GM19099 (cell line): ENCODE results near the gene MYO5B.

Experiments used
- POLR2A ChIP-seq: IDR thresholded peaks from 3 replicates; pipeline ENCODE4 v1.6.1; 2011; ENCODE audit warnings: low read depth; ENCODE audit not compliant: insufficient read length; ENCODE audit errors: extremely low read depth

The MYO5B gene

DNA sequence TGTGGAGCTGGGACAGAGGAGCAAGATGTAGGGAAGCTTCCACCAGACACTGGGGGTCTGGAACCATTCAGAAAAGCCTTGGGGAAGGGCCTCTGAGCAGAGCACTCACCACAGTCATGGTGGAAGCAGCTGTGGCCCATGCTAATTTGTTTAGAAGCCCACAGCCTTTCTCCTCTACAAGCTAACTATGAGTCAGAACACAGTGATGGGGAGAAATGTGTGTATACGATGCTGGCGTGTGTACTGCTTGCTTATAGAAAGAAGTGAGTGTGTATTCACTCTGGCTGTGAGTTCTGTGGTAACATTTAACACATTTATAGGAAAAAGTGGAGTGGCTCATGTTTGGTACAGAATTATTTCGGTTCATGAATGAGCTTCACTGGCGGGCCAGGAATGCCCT lies 224.6 kb downstream of the MYO5B start:
- no peak for TF ChIP-seq POLR2A

DNA sequence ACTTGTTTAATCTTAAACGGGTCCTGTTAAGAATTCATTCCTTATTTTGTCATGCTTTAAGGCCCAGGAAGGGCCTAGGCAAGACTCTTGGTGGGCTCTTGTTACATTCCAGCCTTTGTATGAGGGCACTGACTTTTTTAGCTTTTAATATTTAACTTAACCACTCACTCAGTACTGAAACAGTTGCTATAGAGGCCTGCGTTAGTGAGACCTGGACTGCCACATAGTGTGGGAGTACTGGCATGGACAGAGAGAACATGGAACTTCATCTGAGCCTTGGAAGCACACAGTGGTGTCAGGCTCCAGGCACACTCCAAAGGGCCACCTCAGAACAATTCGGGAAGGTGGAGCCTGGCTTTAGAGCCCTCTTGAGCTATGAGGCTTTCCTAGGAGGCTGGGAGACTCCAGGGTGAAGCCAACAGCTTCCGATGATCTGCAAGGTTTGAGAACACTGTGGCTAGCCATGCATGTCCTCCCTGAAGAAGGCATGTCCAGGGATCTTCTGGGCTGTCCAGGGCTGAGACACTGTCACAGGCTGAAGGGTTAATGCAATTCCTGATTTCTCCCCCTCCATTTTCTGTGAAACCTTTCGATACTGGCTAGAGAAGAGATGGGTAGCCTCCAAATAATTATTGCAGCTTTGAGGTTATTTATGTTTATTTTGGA lies 226.2 kb downstream of the MYO5B start:
- no peak for TF ChIP-seq POLR2A

DNA sequence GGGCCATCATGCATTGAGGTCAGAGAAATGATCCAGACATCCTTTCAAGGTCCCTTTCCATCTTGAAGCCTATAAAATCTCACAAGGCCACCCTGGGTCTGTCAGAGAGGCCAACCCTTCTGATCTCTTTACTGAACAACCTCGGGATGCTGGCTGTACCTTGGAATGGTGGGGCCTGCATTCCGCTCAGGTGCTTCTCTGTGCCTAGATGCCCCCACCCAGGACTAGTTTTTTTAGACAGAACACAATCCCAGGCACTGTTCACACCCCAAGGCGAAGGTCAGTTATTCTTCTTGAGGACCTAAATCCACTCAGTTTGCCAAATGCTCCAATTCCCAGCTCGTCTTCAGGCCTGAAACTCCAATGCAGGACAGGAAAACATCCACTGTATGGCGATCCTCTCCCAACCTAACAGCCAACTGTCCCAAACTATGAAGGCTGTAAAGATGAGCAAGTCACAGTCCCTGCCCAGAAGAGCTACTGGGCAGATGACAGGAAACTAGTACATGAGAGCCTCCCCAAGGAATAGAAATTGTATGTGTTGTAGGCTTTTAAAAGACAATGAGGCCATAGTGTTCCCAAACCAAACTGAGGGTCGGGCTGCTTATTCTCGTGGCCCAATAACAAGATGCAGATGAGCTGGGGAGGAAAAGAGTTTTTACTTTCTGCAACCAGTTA lies 227.2 kb downstream of the MYO5B start:
- TF ChIP-seq POLR2A, result no peak

DNA sequence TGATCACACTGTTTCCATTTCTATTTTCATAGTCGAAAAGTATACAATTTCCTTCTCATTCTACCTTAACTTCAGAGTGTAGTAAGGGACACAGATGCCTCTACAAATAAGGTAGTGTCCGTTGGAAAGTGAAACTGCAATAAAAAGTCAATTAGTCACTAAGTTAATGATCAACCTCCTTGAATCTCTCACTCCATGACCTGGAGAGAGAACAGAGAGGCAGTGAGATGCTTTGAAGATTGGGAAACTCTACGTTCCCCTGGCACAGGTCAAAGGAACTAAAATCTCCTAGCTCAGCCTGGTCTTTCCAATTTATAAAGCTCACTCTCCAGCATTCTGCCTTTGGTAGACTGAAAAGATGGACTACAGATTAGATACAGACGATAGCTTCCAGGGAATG lies 227.8 kb downstream of the MYO5B start:
- TF ChIP-seq POLR2A, result no peak

DNA sequence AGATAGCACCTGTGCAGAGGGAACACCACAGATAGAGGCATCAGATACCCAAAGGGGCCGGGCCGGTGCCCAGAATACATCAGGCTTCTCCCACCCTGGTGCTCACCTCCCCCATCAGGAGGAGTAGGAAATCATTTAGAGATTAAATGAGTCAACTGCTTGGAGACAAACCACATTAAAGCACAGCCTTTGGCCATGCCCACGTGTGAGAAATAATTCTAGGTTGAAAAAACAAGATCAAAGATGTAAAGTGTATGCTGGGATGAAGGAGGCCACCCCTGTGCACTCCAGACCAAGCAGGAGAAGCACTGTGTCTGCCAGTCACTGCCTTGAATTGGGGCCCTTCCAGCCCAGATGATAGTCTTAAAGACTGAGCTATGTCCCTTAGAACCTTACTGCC lies 228.9 kb downstream of the MYO5B start:
- no peak for TF ChIP-seq POLR2A

DNA sequence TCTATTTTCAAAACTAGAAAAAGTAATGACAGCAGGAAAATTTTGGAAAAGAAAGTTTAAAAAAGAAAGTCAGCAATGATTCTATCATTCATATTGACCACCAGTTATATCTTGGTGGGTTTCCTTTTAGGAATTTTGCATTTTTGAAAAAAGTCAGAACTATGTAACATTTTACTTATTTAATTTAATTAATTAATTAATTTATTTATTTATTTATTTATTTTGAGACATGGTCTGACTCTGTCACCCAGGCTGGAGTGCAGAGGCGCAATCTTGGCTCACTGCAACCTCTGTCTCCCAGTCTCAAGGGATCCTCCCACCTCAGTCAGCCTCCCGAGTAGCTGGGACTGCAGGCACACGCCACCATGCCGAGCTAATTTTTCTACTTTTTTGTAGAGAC lies 231.7 kb downstream of the MYO5B start:
- TF ChIP-seq POLR2A, result no peak

DNA sequence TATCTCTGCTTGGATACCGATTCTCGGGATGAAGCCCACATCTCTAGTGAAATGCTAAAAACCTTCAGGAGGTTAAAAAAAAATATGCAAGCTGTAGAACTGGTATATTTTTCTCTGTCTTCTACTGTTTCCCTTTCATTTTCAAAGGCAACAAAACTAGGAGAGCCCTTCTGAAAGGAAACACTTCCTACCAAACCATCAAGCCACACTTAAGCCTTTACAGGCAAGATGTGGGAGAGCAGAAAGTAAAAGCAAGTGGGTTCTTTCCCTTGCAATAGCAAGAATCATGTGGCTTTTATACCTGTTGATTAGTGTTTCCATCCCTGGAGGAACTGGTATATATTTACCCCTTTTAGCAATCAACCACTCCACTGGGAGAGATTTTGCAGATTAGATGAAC lies 233.7 kb downstream of the MYO5B start:
- no peak for TF ChIP-seq POLR2A

DNA sequence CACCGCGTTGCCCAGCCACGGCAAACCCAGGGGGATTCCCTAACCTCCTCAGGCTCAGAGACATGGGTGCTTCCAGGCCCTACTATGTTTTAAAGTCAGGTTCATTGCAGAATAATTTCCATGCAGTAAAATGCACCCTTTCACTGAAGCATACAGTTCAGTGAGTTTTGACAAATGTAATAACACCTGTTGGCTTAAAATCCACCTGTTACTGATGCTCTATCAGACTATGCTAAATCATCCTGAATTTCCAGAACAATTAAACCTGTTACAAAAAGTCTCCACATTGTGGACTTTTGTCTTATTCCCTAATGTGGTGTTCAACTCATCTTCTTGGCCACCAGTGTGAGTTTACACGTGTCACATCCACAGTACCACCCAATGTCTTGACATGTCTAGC lies 234.6 kb downstream of the MYO5B start:
- no peak for TF ChIP-seq POLR2A

DNA sequence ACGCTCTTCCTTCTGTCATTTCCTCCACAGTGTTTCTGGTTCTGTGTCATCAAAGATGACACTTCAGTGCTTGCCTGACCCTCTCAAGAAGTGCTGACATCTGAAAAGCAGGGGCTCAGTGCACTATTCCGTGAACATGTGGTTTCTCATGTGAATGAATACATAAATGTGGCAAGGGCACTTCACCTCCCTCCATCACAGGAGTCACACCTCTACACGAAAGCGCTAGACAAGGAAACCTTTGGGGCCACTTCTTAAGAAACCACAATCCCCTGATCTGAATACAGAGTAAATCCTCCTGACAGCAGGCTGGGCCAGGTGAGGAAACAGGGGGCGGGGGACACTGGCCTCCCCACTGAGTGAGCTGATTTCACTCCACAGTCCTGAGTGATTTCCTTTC lies 235.8 kb downstream of the MYO5B start:
- TF ChIP-seq POLR2A, result no peak

DNA sequence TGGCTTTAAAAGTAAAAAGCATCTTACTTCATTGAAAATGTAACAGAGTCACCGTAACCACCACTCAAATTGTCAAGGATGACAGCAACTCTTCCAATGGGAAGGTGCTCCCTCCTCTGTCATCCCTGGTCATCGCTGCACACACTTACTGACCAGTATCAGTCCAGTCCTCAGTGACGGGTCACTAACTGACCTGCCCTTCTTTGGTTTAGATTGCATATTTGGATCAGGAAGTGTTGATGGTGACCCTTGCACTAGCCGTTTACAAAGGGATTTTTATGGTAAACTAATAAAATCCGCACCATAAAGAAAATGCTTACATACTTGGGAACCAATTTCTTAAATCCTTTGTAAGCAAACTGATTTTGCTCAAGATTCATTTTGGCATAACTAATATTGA lies 239.7 kb downstream of the MYO5B start:
- TF ChIP-seq POLR2A, result no peak

DNA sequence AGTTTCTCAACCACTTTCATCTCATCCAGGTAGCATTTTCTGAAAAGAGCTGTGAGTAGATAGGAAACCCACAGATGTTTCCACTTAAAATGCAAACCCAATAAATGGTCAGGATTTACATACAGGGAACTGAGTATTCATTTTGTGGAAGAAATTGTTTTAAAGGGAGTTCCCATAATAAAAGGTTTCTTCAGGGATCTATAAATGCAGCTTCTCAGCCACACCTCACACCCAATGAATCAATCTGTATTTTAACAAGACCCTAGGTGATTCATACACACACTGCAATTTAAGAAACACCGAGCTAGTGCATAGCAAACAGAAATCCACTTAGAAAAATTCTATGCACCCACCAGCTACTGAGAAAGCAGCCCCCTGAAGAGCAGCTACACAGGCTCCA lies 241.6 kb downstream of the MYO5B start:
- no peak for TF ChIP-seq POLR2A

DNA sequence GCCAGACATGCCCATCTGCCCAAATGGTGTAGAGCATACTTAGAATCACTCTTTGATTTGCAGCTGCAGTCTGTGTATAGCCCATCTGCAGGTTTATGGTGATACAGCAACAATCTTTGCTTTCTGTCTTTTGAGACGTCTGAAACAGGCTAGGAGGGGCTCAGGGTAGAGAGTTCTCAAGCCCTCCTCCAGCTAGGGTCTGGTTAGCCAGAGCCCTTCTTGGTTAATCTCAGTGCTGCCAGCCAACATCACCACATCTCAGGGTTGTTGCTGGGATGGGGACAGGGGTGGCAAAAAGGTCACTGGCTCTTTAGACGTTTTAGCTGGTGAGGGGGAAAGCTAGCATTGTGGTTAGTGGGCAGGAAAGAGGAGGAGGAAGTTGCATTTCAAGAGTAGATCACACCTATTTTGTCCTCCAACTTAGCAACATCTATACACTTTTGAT lies 245.0 kb downstream of the MYO5B start:
- TF ChIP-seq POLR2A, result no peak

DNA sequence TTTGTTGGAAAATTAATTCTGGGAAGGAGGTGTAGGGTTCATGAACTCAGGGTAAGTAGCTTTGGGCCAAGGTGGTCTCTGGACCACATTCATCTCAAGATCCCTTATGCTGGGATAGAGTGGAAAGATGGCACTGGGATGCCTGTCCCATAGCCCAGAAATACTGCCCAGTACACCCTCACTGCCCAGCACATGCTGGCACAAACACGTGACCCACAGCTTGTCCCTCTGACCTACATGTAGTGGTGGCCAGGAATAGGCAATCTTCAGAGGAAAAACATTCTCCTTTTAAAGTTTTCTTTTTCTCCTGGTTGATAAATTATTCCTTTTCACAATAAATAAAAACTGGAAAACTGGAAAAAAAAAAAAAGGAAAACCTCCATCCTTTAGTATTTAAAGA lies 246.0 kb downstream of the MYO5B start:
- TF ChIP-seq POLR2A, result no peak

DNA sequence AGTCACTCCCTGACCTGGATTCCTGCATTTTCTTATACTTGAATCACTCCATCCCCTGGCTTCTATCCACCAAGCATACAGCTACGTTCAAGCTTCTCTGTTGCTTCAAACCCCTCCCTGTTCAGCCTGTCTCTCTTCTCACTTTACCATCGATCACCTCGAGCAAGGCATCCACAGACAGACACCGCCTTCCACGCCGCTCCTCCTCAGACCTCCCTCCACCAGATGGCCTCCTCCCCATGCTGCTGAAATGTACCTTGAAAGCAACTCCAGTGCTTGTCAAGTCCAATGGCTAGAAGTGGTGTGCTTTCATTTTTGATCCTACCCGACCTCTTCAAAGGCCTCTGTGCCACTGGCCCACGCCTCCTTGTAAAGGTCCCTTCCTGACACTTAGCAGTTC lies 250.3 kb downstream of the MYO5B start:
- TF ChIP-seq POLR2A, result no peak

DNA sequence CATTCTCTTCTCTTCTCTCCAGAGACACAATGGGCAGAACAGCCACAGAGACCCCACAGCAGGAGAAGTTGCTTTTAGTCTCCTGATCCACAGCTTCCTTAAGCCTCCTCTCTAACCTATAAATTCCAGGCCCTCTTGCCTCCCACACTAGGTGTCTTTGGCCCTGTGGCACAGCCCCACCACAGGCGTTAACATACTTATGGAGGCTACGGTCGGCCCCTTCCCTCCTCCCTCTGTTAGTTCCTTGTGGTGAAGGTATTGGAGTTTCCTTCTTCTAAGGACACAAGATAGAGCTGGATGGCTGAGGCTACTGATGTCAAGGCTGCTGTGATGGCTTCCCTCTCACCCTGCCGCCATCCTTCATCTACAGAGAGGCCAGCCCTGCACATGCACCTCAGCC lies 258.1 kb downstream of the MYO5B start:
- no peak for TF ChIP-seq POLR2A

DNA sequence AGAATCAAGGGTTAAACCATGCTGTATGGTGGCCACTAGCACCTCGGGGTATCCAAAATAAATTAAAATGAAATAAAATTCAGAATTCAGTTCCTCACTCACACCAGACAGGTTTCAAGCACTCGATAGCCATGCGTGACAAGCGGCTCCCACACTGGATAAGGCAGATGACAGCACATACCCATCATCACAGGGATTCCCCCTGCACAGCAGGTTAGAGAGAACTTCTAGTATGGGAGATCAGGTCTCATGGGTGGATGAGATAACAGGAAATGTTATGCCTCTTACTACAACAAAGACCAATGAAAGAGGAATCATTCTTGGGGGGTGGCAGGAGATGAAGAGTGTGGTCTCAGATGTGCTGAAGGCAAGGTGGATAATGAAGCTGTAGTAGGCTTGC lies 259.7 kb downstream of the MYO5B start:
- no peak for TF ChIP-seq POLR2A

DNA sequence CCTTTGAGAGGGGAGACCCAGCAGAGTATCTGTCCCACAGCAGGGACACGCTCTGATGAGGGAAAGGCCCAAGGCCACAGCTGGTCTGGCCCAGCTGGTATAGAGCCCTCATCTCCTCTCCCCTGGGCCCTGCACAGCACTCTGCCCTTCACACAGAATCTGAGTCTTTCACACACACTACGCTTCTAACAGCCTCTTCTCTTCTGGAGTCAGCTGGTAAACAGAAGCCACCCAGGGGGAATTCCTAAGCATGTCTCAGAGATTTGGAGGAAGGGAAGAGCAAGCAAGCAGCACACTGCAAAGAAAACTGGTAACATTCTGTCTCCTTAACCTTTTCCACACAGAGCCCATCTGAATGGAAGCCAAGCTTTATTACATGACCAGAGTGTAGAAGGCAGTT lies 260.5 kb downstream of the MYO5B start:
- TF ChIP-seq POLR2A, result no peak

DNA sequence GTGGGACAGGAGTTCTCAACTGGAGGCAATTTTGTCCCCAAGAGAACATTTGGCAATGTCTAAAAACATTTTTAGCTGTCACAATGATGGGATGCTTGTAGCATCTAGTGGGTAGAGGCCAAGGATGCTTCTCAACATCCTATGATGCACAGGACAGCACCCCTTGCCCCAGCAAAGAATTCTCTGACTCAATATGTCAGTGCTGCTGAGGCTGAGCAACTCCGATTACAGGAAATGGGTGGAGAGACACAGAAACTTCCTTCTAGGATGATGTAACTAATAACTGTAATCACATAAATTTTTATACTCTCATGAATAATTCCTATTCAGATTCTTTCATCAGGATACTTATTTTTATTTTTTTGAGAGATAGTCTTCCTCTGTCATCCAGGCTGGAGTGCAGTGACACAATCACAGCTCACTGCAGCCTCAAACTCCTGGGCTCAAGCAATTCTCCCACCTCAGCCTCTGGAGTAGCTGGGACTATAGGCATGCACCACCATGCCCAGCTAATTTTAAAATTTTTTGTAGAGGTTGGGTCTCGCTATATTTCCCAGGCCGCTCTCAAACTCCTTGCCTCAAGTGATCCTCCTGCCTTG lies 261.3 kb downstream of the MYO5B start:
- TF ChIP-seq POLR2A, result no peak
